HG02763 (cell line): ENCODE measurements around the gene TACC2.

Source experiments
- ATAC-seq: cut with Tn5 transposase; IDR thresholded peaks from one replicate; pipeline ENCODE4 v1.9.1; 2021; ENCODE audit warnings: mild to moderate bottlenecking, moderate library complexity; ENCODE audit not compliant: unreplicated experiment

Gene TACC2

DNA sequence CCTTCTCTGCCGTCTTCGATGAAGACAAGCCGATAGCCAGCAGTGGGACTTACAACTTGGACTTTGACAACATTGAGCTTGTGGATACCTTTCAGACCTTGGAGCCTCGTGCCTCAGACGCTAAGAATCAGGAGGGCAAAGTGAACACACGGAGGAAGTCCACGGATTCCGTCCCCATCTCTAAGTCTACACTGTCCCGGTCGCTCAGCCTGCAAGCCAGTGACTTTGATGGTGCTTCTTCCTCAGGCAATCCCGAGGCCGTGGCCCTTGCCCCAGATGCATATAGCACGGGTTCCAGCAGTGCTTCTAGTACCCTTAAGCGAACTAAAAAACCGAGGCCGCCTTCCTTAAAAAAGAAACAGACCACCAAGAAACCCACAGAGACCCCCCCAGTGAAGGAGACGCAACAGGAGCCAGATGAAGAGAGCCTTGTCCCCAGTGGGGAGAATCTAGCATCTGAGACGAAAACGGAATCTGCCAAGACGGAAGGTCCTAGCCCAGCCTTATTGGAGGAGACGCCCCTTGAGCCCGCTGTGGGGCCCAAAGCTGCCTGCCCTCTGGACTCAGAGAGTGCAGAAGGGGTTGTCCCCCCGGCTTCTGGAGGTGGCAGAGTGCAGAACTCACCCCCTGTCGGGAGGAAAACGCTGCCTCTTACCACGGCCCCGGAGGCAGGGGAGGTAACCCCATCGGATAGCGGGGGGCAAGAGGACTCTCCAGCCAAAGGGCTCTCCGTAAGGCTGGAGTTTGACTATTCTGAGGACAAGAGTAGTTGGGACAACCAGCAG lies 221.7 kb downstream of the TACC2 start:
- ATAC-seq, result no peak

- ATAC-seq, result no peak
These were observed 224.4 kb downstream of the TACC2 start for GRCh38 chr10:122213364-122213763.

- ATAC-seq, result no peak
These were observed 224.8 kb downstream of the TACC2 start for GRCh38 chr10:122213766-122214165.

DNA sequence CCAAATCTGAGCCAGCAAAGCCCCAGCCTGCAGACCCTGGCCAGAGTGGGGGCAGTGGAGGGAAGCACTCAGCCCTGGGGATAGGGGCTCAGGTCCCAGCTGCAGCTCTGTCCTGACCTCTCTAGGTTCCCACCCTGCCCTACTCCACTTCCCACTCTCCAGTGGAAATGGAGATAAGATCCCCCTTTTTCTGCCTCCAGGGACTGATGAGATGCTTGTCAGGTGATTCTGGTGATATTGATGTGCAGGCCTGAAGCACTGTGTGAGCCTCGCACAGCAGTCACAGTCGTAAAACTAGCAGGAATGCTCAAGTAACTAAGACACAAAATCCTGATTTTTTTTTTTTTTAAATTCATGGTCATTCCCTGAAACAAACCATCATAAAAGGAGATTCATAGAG lies 227.1 kb downstream of the TACC2 start:
- no peak for ATAC-seq

DNA sequence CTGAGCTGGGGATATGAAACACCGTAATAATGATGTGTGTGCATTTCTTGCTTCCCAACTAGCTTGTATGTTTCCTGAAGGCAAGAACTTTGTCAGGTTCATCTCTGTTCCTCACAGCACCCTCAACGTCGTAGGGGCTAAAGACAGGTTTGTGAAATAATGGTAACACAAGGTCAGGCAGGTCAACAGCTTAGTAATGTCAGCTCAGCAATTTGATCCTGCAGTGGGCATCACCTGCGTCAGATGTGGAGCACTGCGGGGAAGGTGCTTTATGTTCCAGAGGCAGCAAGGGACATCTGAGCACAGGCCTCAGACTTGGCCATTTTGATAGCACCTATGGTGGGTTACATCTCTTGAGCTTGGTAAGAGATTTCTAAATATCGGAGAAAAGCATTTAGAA lies 230.4 kb downstream of the TACC2 start:
- ATAC-seq, result no peak

DNA sequence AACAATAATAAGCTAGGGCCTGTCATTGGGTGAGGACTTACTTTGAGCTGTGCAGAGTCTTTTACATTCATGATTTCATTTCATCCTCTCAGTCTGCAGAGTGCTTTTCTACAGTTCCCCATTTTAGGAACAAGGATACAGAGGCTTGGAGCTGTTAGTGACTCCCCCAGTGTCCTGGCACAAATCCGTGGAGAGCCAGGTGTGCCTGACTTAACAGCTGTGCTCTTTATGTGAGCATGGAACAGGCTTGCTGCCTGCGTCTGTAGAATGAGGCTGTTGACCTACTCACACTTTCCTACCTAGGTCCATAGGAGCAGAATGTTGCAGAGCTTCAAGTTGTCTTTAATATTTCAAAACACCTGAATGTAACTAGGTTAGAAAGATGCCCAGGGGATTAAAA lies 231.8 kb downstream of the TACC2 start:
- no peak for ATAC-seq

DNA sequence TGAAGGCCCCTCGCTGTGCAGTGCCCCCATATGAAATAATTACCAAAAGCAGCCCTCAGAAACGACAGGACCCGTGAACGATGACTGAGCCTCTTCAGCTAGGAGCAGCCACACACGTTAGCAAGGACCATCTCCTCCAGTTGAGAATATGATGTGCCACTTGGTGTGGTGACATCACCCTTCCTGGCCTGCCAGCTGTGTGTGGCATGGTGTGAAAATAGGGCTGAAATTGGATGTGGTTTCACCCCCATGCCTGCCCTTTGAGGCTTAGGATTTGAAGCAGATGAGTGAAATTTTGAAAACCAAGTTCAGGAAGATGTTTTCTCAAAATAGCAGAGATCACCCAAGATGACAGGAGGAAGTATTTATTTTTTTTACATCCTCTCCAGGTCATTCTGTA lies 233.0 kb downstream of the TACC2 start:
- no peak for ATAC-seq

DNA sequence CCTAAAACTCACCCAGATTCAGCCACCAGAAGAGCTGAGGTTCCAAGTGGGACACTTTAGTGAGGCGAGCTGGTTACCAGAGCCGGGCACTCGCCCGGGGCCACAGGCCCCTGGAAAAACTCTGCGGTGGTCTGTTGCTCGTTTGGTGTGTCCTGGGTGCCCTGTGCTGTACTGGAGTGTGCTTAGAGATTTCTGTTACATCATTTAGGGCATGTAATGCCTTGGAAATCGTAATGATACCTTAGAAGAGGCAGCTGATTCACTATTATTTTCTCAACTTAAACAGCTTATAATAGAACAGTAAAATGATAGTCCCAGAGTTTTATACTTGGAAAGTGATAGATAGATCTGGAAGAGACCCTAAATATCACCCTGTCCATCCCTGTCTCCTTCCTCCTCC lies 233.7 kb downstream of the TACC2 start:
- ATAC-seq, result no peak

- no peak for ATAC-seq
These were observed 235.2 kb downstream of the TACC2 start for GRCh38 chr10:122224159-122224558.

- no peak for ATAC-seq
These were observed 236.4 kb downstream of the TACC2 start for GRCh38 chr10:122225330-122225729.

- no peak for ATAC-seq
These were observed 238.8 kb downstream of the TACC2 start for GRCh38 chr10:122227754-122228153.

DNA sequence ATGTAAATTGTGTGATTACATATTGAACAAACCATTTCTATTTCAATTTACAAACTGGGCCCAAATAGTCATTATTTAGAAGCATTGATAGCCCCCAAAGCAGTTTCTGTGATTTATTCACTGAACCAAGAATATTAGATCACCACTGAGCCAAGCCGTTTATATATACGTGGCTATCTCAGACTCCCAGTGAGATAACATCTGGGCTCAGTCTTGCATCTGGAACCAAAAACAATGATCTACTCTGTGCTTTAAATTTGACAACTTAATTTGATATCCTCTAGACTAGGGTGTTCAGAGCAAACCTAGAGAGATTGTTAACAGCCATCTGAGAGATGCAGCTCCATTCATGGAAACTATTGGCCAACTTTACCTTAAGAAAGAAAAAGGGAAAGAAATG lies 240.7 kb downstream of the TACC2 start:
- no peak for ATAC-seq

GRCh38 chr10:122230222-122230621 lies 241.3 kb downstream of the TACC2 start:
- no peak for ATAC-seq

GRCh38 chr10:122232769-122233168 lies 243.8 kb downstream of the TACC2 start:
- no peak for ATAC-seq

DNA sequence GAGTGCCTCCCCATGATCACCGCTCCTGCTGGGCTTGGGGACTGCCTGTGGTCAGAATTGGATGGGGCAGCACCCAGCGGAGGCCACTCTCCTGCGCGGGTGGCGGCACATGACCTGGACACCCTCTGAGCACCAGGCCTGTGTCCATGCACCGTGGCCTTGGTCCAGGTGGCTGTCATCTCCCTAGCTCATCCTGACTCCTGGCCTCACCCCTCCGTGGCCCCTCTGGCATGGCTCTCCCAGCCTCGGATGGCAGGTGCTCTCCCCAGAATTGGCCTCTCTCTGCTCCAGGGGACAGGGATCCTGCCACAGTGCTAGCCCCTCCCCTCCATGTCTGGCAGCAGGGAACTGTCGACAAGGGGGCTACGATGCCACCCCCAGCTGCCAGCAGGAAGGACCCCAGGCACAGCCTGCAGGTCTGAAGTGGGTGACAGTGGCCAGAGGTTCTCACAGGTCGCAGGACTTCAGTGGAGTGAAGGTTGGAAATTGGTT lies 244.9 kb downstream of the TACC2 start:
- no peak for ATAC-seq

GRCh38 chr10:122234416-122234815 lies 245.5 kb downstream of the TACC2 start:
- ATAC-seq, result no peak

DNA sequence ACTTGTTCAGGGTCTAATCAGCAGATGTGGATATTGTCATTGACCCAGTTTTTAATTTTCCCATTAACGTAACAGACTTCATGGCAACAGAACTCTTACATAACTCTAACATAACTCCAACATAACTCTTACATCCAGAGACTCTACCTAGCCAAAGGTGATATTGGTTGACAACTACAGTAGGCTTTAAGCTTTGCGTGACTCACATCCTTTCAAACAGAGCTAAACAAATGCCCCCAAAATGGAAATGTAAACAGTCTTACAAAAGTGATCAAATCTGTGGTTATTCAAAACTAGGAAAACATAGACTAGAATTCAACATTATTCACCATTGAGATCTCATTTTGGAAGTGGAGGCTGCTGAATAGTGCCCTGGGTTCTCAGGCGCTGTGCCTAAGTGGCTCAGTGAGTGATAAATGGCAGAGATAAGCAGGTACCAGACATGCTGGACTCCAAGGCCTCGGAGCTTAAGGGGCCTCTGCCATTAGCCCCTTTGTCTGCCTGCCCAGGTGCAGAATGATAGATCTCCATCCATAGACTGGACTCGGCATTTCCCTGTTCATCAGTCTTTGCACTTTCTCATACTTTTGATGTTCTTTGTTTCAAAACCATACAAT lies 247.8 kb downstream of the TACC2 start:
- ATAC-seq, result no peak

DNA sequence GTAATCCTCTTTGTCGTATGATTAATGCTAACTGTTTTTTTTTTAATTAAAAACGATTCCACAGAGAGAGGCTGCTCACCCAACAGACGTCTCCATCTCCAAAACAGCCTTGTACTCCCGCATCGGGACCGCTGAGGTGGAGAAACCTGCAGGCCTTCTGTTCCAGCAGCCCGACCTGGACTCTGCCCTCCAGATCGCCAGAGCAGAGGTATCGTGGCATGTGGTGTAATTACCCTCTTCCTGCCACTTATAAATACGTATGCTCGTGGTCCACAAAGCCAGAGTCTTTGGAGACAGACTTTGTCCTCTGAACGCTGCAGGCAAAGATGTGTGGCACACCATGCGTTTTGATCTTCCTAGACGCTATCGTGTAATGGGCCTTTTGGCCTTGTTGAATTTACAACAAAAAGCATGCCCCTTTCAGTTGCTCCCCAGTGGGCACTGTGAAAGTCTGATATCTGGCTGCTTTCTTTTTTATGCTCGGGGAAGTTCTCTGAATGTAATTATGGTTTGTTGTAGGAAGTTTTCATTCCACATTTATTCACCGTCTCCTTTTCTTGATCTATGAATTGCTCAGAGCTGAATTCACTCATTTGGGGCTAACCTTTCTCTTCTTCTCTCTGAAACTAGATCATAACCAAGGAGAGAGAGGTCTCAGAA lies 248.5 kb downstream of the TACC2 start:
- no peak for ATAC-seq

DNA sequence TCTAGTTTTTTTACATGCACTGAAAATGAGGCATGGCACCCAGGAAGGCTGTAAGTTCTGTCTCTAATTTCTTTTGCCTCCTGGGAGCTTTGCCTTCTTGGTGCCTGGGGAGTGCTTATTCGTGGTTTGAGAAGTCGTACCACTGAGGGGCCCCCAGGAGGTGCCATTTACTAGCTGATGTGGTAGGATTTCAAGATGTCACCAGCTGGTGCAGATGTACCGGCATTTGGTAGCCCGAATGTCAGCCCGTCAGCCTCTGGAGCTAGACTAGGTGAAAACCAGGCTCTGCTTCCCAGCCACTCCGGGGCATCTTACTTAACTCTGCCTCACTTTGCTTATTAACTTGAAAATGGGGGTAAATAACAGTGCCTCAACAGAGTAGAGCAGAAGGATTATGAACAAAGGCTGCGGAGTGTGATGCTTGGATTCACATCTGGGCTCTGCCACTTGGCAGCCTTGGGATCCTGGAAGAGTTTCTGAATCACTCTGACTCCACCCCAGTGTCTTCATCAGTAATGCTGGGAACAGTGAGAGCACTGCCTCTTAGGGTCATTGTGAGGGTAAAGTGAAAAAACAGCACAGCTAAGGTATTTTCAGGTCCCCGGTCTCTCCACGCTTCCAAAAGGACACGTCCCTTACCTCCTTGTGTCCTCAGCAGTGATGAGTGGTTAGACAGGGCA lies 250.8 kb downstream of the TACC2 start:
- ATAC-seq, result no peak

- no peak for ATAC-seq
These were observed 251.4 kb downstream of the TACC2 start for GRCh38 chr10:122240401-122240800.

DNA sequence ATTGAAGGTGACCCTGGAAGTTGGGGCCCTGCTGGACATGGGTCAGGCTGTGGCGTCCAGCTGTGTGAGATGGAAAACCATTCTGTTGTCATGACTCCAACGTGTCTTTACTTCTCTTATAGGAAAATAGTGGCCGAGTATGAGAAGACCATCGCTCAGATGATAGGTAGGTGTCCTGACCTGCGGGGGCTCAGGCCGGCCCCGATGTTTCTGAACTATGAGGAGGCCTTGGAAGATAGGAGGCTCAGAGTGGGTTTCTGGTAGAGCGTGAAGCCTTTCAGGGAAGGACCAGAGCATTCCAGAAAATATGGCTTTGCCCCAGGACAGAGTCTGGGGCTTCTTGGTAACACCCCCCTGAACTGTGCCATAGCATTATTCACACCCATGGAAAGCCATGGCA lies 252.9 kb downstream of the TACC2 start:
- ATAC-seq, result no peak
